NCI-H2227 treated with DMSO at 0.1 percent for 48 hours (cell line): ENCODE measurements around the gene PRLH.
"Not testable (repeated sequence)": the region's sequence is repeated elsewhere in the genome, so short reads cannot be mapped to it uniquely, and the experiment has no call there.

ENCODE experiments used
- DNase-seq: peaks from one replicate; lab custom pipeline; 2025; lab: John Stamatoyannopoulos, UW

PRLH gene

GRCh38 chr2:237602409-237602808 is 36.0 kb downstream of the PRLH start:
- no peak for DNase-seq

- no peak for DNase-seq
Observed at GRCh38 chr2:237603049-237603717, 36.8 kb downstream of the PRLH start.

GRCh38 chr2:237603718-237604362 is 37.5 kb downstream of the PRLH start:
- DNase-seq, result no peak

- no peak for DNase-seq
Observed at GRCh38 chr2:237604391-237604790, 38.0 kb downstream of the PRLH start.

GRCh38 chr2:237604960-237605359 is 38.6 kb downstream of the PRLH start:
- DNase-seq, result no peak

- DNase-seq, result not testable (repeated sequence)
Observed at GRCh38 chr2:237606522-237606921, 40.1 kb downstream of the PRLH start.

GRCh38 chr2:237612527-237613357 is 46.4 kb downstream of the PRLH start:
- no peak for DNase-seq

GRCh38 chr2:237613679-237614078 is 47.3 kb downstream of the PRLH start:
- no peak for DNase-seq

GRCh38 chr2:237614151-237614720 is 47.9 kb downstream of the PRLH start:
- no peak for DNase-seq

GRCh38 chr2:237615631-237616249 is 49.4 kb downstream of the PRLH start:
- no peak for DNase-seq

- no peak for DNase-seq
Observed at GRCh38 chr2:237616373-237616733, 50.0 kb downstream of the PRLH start.
